ENCODE measurements around the gene FOXF1. TPM values are rescaled to one million over a fixed set of nuclear protein-coding genes. Genes with fewer than 3 reads are reported as not detected.

The FOXF1 gene
- total RNA-seq, 1 donor from 2014 or later = 11.6 TPM

GRCh38 chr16:86503830-86504229, 6.5 kb upstream of the FOXF1 start:
- DNase-seq (ENCODE audit: extremely low read depth, low read depth, low spot score) = no peak

DNA sequence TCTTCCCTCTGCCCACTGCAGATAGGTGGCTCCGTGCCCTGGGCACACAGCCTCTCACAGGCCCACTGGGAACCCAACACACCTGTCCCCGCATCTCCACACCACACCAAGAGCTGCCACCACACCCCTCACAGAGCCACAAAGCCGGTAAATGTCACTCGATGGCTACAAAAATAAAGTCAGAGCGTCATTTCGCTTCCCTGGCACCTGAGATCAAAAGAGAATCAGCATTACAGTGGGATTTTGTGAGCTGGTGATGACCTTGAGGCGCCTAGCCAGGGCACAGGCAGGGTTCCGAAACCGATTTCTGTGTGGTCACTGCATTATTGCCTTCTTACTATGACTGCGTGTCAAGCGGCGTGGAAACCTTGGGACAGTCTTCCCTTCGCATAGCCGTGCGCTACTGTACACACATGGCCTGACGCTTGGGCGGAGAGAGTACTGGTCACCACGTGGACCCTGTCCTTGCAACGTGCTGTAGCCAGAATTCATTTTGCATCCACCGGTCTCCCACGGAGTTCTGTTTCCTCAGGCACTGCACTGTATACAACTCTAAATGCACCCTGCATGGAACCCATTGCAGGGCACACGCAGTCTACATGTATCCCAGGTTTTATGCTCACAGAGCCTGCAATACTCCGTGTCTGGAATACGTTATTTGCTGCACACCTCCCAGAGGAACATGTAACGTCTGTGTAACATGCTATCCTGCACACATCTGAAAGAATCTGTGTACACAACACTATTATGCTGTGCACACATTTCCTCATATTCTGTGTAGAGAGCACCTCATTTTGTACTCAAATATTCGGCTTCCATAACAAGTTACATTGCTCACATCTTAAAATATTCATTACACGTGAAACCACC, 5.8 kb upstream of the FOXF1 start:
- no peak for DNase-seq (ENCODE audit: extremely low read depth, low read depth, low spot score)

DNA sequence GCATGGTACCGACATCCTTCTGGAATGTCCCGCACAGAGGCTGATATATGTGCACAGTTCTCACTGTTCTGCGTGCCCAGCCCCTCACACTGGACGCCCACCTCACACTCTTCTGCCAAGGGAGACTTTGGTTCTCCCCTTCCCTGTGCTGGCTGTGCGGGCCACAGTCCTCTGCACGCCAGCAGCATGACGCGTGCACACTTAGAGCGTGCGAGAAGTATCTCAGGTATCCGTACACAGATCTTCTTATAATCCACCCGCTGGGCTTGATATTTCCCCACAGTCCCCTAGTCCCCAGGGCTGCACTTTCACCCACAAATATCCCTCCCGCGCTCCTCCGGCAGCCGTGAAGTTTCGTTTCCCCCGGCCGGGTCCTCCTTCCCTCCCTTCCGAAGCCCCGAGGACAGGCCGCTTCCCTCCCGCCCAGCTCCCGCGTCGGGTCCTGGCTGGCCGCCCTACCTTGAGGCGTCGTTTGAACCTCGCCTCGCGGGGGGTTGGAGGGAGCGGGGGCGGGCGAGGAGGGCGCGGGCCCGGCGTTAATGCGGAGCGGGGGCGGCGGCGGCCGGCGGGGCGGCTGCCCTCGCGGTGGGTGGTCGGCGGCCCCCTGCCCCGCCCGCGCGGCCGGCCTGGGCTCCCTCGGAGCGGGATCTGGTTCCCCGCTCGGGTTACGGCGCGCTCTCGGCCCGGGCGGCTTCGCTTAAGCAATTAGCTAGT, 5.0 kb upstream of the FOXF1 start:
- DNase-seq (ENCODE audit: extremely low read depth, low read depth, low spot score) = no peak

DNA sequence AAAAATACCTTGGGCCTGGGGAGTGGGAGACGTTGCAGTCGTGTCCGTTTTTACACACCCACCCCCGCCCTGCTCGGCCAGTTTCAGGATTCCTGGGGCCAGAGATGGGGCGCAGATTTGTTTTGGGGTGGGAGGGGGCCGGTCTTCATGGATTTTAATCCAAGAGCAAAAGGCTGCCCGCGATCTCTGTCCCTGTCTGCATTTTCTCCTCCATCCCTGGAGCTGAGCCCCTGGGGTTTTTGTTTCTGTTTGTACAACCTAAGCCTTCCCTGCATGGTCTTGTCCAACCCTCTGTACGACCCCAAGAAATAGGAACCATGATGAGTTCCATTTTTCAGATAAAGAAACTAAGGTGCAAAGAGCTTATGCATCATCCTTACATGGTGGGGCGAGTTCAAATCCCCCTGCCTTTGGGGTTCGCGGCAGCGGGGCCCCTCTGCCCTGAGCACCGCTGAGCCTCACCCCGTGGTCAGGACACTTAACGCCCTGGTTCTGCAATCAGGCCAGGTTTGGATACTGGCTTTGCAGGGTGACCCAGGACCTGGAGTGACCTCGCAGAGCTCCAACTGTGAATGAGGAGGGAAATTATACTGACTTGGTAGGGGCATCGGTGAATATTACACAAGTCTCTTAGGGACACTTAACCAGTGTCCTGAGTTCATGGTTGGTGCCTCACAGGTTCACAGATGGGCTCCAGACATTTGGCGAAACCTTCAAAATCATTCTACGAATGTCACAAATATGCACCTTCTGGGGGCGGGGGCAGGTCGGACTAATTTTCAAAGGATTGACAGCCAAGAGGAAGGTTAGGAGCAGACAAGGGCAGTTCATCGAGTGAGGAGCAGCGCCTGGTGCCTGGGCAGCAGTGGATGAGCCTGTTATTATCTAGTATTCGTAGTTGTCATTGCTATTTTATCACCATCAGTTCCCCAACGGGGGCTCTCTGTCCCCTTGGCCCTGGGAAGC, 4.1 kb upstream of the FOXF1 start:
- no peak for DNase-seq (ENCODE audit: extremely low read depth, low read depth, low spot score)

- DNase-seq (ENCODE audit: extremely low read depth, low read depth, low spot score) = no peak
These were observed 2.9 kb upstream of the FOXF1 start for GRCh38 chr16:86507173-86508027.

GRCh38 chr16:86508028-86508946, 2.0 kb upstream of the FOXF1 start:
- no peak for DNase-seq (ENCODE audit: extremely low read depth, low read depth, low spot score)

DNA sequence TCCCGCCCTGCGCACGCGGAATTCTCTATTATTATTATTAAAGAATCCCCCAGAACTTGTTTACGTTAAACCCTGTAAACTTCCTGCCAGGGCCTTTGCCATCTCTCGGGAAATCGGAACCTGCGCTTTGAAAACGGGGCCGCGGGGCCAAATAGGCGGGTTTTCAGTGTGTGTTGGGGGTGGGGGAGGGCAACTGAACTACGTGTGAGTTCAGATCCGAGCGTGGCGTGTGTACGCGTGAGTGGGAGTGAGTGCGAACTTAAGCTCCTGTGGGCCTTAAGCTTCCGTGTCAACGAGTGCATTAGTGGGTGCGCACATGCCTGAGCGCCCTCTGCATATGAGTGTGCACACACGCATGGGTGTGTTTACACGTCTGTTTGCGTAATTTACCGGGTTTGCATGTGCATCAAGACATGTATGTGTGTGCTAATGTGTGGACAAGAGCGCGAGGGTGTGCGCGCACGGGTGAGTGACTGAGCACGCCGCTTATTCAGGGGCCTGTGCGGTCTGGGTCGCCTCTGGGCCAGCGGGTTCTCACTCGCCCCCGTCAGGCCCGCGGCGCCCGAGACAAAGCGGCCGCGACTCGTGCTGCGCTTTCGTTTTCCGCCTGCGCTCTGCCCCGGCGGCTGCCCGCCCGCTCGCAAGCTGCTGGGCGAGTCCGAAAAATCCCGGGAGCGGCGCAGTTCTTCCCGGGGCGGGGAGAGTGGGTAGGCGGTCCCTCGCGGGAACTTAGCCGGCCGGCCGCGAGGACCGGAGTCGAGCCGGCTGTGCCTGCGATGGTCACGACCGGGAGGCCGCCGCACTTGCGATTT, 1.2 kb upstream of the FOXF1 start:
- DNase-seq (ENCODE audit: extremely low read depth, low read depth, low spot score) = no peak

DNA sequence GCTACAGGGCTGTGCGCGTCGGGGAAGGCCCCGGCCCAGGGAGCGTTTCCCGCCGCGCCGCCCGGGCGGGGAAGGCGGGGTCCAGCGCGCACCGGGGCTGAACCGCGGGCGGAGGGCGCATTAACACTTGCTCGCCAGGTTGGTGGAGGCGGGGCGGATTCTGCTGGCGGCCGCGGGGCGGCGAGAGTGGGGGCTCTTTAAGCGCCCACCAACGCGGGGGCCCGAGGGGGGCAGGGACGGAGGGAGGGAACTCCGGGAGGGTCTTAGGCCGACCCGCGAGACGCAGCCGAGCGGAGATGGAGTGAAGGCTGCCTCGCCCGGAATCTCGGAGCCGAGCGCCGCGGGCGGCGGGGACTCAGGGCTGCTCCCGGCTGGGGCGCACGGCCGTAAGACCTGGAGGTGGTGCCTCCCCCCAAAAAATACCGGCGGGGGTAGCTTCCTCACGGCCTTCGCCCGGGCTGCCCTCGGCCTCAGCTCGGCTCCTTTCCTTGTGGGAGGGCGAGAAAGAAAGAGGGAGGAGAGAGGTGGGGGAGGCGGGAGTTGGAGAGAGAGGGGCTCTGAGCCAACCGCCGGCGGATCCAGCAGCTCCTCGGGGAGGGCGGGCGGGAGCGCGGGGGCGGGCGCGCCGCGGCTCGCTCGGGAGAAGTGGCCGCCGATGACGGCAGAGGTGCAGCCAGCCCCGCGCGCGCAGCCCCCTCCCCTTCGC, 415 bp upstream of the FOXF1 start:
- no peak for DNase-seq (ENCODE audit: extremely low read depth, low read depth, low spot score)

GRCh38 chr16:86511317-86512161, 1.2 kb downstream of the FOXF1 start:
- no peak for DNase-seq (ENCODE audit: extremely low read depth, low read depth, low spot score)

- DNase-seq (ENCODE audit: extremely low read depth, low read depth, low spot score) = no peak
These were observed 2.1 kb downstream of the FOXF1 start for GRCh38 chr16:86512301-86512859.

DNA sequence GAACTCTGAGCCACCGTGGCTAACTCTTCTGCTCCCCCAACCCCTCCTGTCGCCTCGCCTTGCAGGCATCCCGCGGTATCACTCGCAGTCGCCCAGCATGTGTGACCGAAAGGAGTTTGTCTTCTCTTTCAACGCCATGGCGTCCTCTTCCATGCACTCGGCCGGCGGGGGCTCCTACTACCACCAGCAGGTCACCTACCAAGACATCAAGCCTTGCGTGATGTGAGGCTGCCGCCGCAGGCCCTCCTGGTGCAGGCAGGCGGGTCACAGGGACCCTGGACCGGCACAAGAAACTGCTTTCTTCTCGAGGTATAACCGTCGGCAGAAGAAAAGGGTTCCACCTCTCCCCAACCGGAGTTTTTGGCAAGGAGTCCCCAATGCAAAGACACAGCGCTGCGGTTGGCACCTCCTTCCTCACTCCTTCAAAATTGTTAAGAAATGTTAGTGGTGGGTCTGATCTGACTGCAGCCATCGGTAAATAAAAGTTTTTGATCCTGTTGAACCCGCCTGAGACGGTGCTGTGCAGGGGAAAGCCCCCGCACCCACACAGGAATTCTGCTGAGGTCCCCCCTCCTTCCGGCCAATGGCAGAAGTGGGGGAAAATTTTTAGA, 2.6 kb downstream of the FOXF1 start:
- no peak for DNase-seq (ENCODE audit: extremely low read depth, low read depth, low spot score)

GRCh38 chr16:86513471-86514277, 3.3 kb downstream of the FOXF1 start:
- DNase-seq (ENCODE audit: extremely low read depth, low read depth, low spot score) = no peak

DNA sequence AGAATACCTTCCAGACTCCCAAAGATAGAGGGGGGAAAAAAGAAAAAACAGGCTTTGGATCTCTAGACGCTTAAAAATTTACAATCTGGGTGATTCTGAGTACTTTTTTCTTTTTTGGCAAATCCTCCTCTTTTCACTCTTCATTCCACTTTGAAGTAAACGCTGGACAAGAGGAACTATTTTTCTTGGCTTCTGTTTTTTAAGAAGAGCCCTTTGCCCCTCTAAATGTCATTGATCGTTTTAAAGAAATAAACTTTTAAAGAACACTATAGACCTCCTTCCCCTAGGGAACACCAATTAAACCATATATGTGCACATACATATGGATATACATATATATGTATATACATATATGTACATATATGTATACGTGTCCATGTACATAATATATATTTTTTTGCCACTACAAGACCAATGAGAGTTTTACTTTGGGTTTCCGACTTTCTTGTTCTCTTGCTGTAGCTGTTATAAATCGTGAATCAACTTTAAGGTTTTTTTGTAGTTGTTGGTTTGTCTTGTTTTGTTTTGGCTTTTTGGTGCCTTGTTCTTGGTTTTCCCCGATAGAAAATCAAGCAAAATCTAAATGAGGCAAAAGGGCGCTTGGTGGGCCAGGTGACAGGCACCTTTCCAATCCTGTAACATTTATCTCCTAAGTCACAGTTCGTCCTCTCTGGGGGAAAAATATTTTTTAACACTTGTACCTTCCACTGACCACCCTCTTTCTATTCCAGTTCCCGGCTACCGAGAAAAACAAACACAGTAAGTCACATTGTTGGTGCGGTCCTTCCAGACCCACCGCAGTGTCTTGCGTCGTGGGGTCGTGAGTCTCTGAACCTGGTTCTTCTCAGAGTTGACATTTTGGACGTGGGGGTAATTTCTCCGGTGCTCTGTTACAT, 4.4 kb downstream of the FOXF1 start:
- no peak for DNase-seq (ENCODE audit: extremely low read depth, low read depth, low spot score)

DNA sequence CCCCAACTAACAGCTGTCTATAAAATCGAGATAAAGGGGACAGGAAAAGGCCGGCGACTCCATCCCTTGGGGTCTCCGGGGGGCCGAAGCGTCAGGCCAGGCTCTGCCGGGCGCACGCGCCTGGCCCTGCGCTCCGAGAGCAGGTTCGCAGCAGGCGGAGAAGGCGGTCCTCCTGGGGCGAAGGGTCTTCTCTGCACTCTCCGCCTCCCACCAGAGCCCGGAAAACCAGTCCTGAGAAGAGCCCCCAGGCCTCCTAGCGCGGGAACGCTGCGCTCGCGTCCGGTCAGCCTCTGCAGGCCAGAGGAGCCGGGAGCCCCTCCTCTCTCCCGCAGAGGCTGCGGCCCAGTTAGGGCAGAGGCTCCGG, 5.1 kb downstream of the FOXF1 start:
- no peak for DNase-seq (ENCODE audit: extremely low read depth, low read depth, low spot score)
